Esophagus squamous epithelium (tissue), 5 donors: ENCODE measurements around the gene GTF2H2C. TPM values are rescaled to one million over a fixed set of nuclear protein-coding genes. Genes with fewer than 3 reads are reported as not detected.
"Not testable (repeated sequence)": the region's sequence is repeated elsewhere in the genome, so short reads cannot be mapped to it uniquely, and the experiment has no call there.

Experiments
- DNase-seq: peaks from one replicate; lab custom pipeline; 2025; lab: John Stamatoyannopoulos, UW
- H3K27ac ChIP-seq, 4 donors: fragments of 200-600 bp; sonication (generic); one replicate each; pipeline ENCODE4 v1.5.1; 2016 to 2019; ENCODE audit warnings: mild to moderate bottlenecking in 1 of 4
- H3K27me3 ChIP-seq, 4 donors: fragments of 200-600 bp; sonication (generic); 1 replicate in 3 of 4; 2 replicates in 1 of 4; pipeline versions ENCODE4 v1.5.1 to v1.6.0; 2017 to 2021; ENCODE audit warnings: antibody characterized with exemption in 1 of 4
- H3K36me3 ChIP-seq, 3 donors: fragments of 200-600 bp; sonication (generic); one replicate each; pipeline ENCODE4 v1.5.1; 2016 to 2019
- H3K4me1 ChIP-seq, 3 donors: fragments of 200-600 bp; sonication (generic); one replicate each; pipeline ENCODE4 v1.5.1; 2017 to 2019
- H3K4me3 ChIP-seq, 4 donors: fragments of 200-600 bp; sonication (generic); 1 replicate in 3 of 4; 2 replicates in 1 of 4; pipeline ENCODE4 v1.5.1; 2016 to 2019; ENCODE audit warnings: mild to moderate bottlenecking in 2 of 4, moderate library complexity in 1 of 4
- H3K9me3 ChIP-seq, 3 donors: fragments of 200-600 bp; sonication (generic); one replicate each; pipeline ENCODE4 v1.5.1; 2016 to 2019
- POLR2A ChIP-seq, 4 donors: fragments of 450-650 bp; IDR thresholded peaks; one replicate each; pipeline ENCODE4 v1.6.1; 2017; ENCODE audit warnings: antibody characterized with exemption in 4 of 4, mild to moderate bottlenecking in 4 of 4, moderate library complexity in 3 of 4
- whole genome bisulfite sequencing, 2 donors: methylation state at CpG; one replicate each; pipeline ENCODE4 v1.1.5; 2018; 5-methylcytosine and 5-hydroxymethylcytosine counted together
- intact Hi-C: fragments of 100-400 bp; cut with DNase I; formaldehyde crosslinking; loops from one replicate; pipeline ENCODE4 v1.15.0; 2022
- total RNA-seq, 4 donors: library from RNA; depleted of rRNA; stranded (reverse); fragments of >200 nt; gene quantifications; one replicate each; pipeline ENCODE4 v1.1.0, GENCODE V29; 2016
- TF ChIP-seq, protein P1 (sequence below), 6 experiments: fragments of 450-650 bp in 4 of 6; fragments of 200-600 bp in 2 of 6; sonication (generic) in 2 of 6; IDR thresholded peaks; one replicate each; pipeline ENCODE4 v1.5.1; 2016 to 2019; ENCODE audit warnings: antibody characterized with exemption in 6 of 6, mild to moderate bottlenecking in 4 of 6, moderate library complexity in 4 of 6
- donor health status: DM: yes; HTN: yes; CAD: no.

The GTF2H2C gene
- total RNA-seq, 4 donors from 2014 or later = 10.0 to 17.0 (median 11.4) TPM

DNA sequence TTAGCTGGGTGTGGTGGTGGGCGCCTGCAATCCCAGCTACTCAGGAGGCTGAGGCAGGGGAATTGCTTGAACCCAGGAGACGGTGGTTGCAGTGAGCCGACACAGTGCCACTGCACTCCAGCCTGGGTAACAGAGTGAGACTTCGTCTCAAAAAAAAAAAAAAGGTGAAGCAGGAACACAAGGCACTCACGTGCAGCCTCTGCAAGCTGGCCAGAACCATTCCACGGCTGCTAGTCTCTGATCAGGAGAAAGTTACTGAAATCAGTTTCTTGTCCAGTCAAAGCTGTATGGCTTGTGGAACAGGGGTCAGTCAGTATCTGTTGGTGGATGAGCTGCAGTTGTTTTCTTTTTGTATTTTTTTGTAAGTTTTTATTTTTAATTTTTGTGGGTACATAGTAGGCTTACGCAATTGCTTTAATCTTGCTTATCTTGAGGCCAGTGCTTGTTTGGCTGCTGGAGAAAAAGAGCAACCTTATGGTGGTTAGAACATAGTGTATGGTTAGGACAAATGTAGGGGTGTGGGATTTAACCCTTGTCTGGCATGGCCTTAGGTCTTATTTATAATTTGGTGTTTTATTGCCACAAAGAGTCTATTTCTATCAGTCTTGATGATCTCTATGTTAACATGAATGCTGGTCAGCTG is 32.7 kb upstream of the GTF2H2C start:
- TF ChIP-seq, protein P1, sequence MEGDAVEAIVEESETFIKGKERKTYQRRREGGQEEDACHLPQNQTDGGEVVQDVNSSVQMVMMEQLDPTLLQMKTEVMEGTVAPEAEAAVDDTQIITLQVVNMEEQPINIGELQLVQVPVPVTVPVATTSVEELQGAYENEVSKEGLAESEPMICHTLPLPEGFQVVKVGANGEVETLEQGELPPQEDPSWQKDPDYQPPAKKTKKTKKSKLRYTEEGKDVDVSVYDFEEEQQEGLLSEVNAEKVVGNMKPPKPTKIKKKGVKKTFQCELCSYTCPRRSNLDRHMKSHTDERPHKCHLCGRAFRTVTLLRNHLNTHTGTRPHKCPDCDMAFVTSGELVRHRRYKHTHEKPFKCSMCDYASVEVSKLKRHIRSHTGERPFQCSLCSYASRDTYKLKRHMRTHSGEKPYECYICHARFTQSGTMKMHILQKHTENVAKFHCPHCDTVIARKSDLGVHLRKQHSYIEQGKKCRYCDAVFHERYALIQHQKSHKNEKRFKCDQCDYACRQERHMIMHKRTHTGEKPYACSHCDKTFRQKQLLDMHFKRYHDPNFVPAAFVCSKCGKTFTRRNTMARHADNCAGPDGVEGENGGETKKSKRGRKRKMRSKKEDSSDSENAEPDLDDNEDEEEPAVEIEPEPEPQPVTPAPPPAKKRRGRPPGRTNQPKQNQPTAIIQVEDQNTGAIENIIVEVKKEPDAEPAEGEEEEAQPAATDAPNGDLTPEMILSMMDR (IDR thresholded peaks at IDR 0.05) = no peak
- no peak for TF ChIP-seq POLR2A (IDR thresholded peaks at IDR 0.05)
- H3K4me1 ChIP-seq = peaks cover 0 to 34% (median 0%) of the 10 kb centered on the region in 3 donors
- peak overlapping the region in 3 of 4 donors; percentile 11 to 60 (median 24) for H3K27ac ChIP-seq
- intact Hi-C loops = no loop called here
- H3K4me3 ChIP-seq = no peak overlapping the region
- DNase-seq = no peak
- no peaks in the 10 kb centered on the region for H3K27me3 ChIP-seq
- 85 to 91% methylated on average over 6 to 7 of the region's 7 CpGs for WGBS, 2 donors
- no peaks in the 10 kb centered on the region for H3K9me3 ChIP-seq
- no peaks in the 10 kb centered on the region for H3K36me3 ChIP-seq

DNA sequence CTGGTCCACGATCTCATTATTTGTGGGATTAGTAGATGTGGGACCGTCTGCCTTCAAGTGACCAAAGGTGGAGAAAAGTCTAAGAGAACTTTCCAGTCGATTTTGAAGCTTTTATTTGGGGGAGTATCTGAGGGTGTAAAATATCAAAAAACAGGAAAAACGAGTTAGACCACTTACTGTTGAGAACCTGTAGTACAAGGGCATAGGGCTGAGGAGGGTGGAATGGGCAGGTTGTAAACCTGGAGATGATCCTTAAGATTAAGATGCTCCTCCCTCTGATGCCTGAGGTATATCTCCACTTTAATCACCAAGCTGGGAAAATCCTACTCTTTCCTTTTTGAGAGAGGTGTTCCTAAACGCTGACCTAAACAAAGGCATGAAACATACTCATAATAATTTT is 32.0 kb upstream of the GTF2H2C start:
- intact Hi-C loops = no loop called here
- Histone ChIP-seq H3K36me3 (no peaks in the 10 kb centered on the region), H3K4me3 (no peak overlapping the region), H3K9me3 (no peaks in the 10 kb centered on the region), H3K4me1 (peaks cover 0 to 34% (median 0%) of the 10 kb centered on the region in 3 donors), H3K27ac (peak overlapping the region in 3 of 4 donors; percentile 11 to 60 (median 24)), H3K27me3 (no peaks in the 10 kb centered on the region)
- TF ChIP-seq, protein P1 (IDR thresholded peaks at IDR 0.05) = no peak
- TF ChIP-seq POLR2A (IDR thresholded peaks at IDR 0.05) = no peak
- no peak for DNase-seq
- 44% methylated on average over 5 of the region's 5 CpGs for WGBS, 2 donors

DNA sequence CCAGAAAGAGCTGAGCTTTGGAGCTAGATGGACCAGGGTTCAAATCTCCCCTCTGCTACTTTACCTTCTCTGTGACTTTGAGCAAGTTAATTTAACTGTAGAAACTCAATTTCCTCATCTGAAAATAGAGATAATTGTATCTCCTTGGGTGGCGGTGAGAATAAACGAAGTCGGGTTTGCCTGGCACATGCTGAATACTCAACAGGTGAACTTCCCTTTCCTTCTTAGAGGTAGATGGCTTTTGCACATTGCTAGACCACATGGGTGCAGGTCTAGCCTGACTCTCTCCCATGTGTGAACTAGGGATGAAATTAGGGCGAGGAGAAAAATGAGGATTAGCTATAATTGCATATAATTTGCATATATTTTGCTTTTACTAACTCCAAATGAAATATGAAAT is 31.4 kb upstream of the GTF2H2C start:
- Histone ChIP-seq H3K36me3 (no peaks in the 10 kb centered on the region), H3K9me3 (no peaks in the 10 kb centered on the region), H3K4me1 (peaks cover 0 to 34% (median 0%) of the 10 kb centered on the region in 3 donors), H3K4me3 (no peak overlapping the region), H3K27ac (peak overlapping the region in 1 of 4 donors; percentile 60), H3K27me3 (no peaks in the 10 kb centered on the region)
- WGBS, 2 donors = 82 to 86% methylated on average over 4 of the region's 4 CpGs
- TF ChIP-seq POLR2A (IDR thresholded peaks at IDR 0.05) = no peak
- TF ChIP-seq, protein P1 (IDR thresholded peaks at IDR 0.05) = no peak
- no peak for DNase-seq
- intact Hi-C loops = no loop called here

DNA sequence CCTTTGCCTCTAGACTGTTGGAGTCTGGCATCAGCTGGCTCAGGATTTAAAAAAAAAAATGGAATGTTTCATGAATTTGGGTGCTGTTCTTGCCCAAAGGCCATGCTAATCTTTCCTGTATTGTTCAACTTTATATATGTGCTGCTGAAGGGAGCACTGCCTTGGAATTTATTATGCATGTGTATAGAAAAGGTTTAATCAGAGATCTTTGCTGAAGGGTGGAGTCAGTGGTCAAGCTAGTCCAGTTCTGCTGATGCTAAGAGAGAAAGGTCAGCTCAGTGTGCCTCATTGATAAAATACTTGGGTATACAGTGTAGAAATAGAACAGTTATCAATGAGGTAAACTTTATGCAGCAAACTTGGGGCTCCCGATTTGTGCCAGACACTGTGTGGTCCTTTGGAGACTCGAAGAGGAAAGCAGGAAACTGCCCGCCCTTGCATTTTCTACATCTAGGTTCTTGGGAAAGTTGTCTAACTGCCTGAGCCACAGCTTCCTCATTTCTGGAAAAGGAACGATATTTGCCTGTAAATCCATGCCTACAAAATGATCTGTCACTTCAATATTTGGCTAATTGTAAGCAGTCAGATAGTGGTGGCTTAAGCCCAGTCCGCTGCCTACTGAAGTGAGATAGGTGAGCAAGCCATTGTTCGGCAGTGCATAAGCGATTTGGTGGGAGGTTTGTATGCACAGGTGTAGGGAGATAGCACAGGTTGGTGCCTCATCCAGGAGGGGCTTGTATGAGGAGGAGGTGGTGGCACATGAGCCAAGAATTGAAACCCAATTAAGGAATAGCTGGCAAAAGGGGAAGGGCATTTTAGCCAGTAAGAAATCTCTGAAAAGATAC is 29.2 kb upstream of the GTF2H2C start:
- H3K4me1 ChIP-seq = peaks cover 0 to 34% (median 0%) of the 10 kb centered on the region in 3 donors
- no peaks in the 10 kb centered on the region for H3K27me3 ChIP-seq
- intact Hi-C loops = no loop called here
- DNase-seq = no peak
- H3K27ac ChIP-seq = no peak overlapping the region
- H3K9me3 ChIP-seq = no peaks in the 10 kb centered on the region
- WGBS, 2 donors = 61 to 71% methylated on average over 7 of the region's 7 CpGs
- no peaks in the 10 kb centered on the region for H3K36me3 ChIP-seq
- H3K4me3 ChIP-seq = no peak overlapping the region
- TF ChIP-seq POLR2A (IDR thresholded peaks at IDR 0.05) = no peak
- TF ChIP-seq, protein P1 (IDR thresholded peaks at IDR 0.05) = no peak

DNA sequence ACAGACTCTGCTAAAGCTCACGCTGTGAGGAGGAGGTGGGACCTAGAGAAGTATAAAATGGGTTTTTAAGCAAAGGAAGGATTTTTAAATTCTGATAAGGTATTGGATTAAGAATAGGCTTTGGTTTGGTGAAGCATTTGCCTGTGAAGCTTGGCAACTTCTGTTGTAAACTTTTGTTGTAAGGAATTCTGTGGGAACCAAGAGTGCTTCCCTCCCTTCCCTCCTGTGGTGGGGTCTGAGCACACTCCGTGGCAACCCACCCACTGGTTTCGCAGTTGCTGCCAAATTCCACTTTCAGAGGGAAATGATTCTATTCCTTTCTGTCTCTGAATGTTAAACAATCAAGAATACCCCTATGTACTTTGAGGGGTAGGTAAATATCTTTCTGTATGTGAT is 28.6 kb upstream of the GTF2H2C start:
- Histone ChIP-seq H3K9me3 (no peaks in the 10 kb centered on the region), H3K27me3 (no peaks in the 10 kb centered on the region), H3K4me1 (peaks cover 0 to 34% (median 0%) of the 10 kb centered on the region in 3 donors), H3K36me3 (no peaks in the 10 kb centered on the region), H3K27ac (no peak overlapping the region), H3K4me3 (no peak overlapping the region)
- 49 to 58% methylated on average over 3 of the region's 3 CpGs for WGBS, 2 donors
- no peak for DNase-seq
- intact Hi-C loops = no loop called here
- TF ChIP-seq, protein P1 (IDR thresholded peaks at IDR 0.05) = no peak

DNA sequence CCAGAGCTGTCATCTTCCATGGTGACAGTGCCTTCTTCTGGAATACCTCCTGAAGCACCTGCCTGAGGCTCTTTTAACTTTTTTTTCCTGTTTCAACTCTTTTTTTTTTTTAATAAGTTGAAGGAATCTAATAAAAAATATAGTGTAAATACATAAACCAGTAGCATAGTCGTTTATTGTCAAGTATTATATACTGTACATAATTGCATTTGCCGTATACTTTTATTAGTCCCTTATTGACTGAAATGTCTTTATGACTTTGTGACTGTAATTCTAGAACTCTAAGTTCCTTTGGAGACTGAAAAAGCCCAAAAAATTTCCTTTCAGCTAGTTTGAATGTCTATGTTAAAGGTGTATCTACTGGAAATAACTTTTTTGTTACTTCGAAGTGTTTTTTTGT is 22.1 kb upstream of the GTF2H2C start:
- H3K27me3 ChIP-seq, H3K4me1 ChIP-seq, H3K4me3 ChIP-seq, H3K36me3 ChIP-seq, H3K27ac ChIP-seq, intact Hi-C loops, H3K9me3 ChIP-seq, DNase-seq: not testable (repeated sequence)
- 75 to 83% methylated on average over 1 to 2 of the region's 3 CpGs for WGBS, 2 donors

DNA sequence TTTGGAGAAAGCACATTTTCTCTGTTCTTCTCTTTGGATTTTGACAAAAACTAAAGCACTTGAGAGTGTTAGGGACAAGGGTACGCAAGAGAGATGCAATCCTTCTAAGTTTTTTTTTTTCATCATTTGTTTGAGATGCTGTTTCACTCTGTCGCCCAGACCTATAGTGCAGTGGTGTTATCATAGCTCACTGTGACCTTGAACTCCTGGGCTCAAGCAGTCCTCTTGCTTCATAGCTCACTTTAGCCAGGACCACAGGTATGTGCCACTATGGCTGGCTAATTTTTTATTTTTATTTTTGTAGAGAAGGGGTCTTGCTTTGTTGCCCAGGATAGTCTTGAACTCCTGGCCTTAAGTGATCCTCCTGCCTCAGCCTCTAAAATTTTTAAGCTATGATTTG is 21.3 kb upstream of the GTF2H2C start:
- H3K36me3 ChIP-seq, H3K4me1 ChIP-seq, intact Hi-C loops, H3K9me3 ChIP-seq, H3K4me3 ChIP-seq, DNase-seq, H3K27me3 ChIP-seq, H3K27ac ChIP-seq: not testable (repeated sequence)
- WGBS, 2 donors = 90 to 100% methylated on average over 2 of the region's 2 CpGs
